CMK (cell line): ENCODE data around the gene ABCA3.

ENCODE experiments used
- DNase-seq: peaks from one replicate; pipeline ENCODE4 v3.0.0-alpha.2; 2010; ENCODE audit warnings: low read depth

The ABCA3 gene

GRCh38 chr16:2233872-2234812, 106.4 kb downstream of the ABCA3 start:
- no peak for DNase-seq

- DNase-seq, result no peak
Observed at GRCh38 chr16:2233046-2233775, 107.3 kb downstream of the ABCA3 start.

GRCh38 chr16:2232094-2232990, 108.2 kb downstream of the ABCA3 start:
- DNase-seq, result no peak

- no peak for DNase-seq
Observed at GRCh38 chr16:2231016-2231931, 109.3 kb downstream of the ABCA3 start.

GRCh38 chr16:2230376-2230775, 110.2 kb downstream of the ABCA3 start:
- no peak for DNase-seq

- DNase-seq, result no peak
Observed at GRCh38 chr16:2229632-2230250, 110.8 kb downstream of the ABCA3 start.

- no peak for DNase-seq
Observed at GRCh38 chr16:2229091-2229490, 111.4 kb downstream of the ABCA3 start.

GRCh38 chr16:2228161-2228824, 112.2 kb downstream of the ABCA3 start:
- DNase-seq, result no peak

GRCh38 chr16:2226918-2227317, 113.6 kb downstream of the ABCA3 start:
- DNase-seq, result no peak

- DNase-seq, result no peak
Observed at GRCh38 chr16:2226245-2226793, 114.2 kb downstream of the ABCA3 start.
